Gastroesophageal sphincter (tissue), 3 donors: ENCODE data around the gene ALG3.

Experiments used
- CTCF ChIP-seq, 4 experiments: fragments of 200-600 bp in 2 of 4; fragments of 450-650 bp in 2 of 4; sonication (generic) in 1 of 4; IDR thresholded peaks; one replicate each; pipeline ENCODE4 v1.5.1; 2017 to 2019; ENCODE audit warnings: antibody characterized with exemption in 4 of 4, mild to moderate bottlenecking in 2 of 4, moderate library complexity in 2 of 4
- EP300 ChIP-seq: sonication (generic); formaldehyde crosslinking; IDR thresholded peaks from one replicate; pipeline ENCODE4 v1.6.1; 2017; ENCODE audit warnings: antibody characterized with exemption, mild to moderate bottlenecking
- POLR2A ChIP-seq, 2 donors: fragments of 450-650 bp; IDR thresholded peaks; one replicate each; pipeline ENCODE4 v1.6.1; 2017; ENCODE audit warnings: antibody characterized with exemption in 2 of 2, mild to moderate bottlenecking in 2 of 2, moderate library complexity in 1 of 2

GRCh38 chr3:184290331-184290730, 41.6 kb upstream of the ALG3 start:
- TF ChIP-seq CTCF (IDR thresholded peaks at IDR 0.05), result no peak
- no peak for TF ChIP-seq POLR2A (IDR thresholded peaks at IDR 0.05)
- no peak for TF ChIP-seq EP300
